IMR-90 (cell line): ENCODE measurements around the gene MTMR3. TPM values are rescaled to one million over a fixed set of nuclear protein-coding genes. Genes with fewer than 3 reads are reported as not detected.

Source experiments
- ATAC-seq: fragments of 200-7000 bp; cut with Tn5 transposase; 2 replicates; pipeline ENCODE4 v1.9.1; 2020; ENCODE audit warnings: low read depth, mild to moderate bottlenecking, moderate library complexity
- BruUV-seq: library from RNA; stranded (reverse); fragments of 400-500 nt; replicated peaks from 2 replicates; lab custom pipeline; 2021; lab: Mats Ljungman, UMichigan
- CTCF ChIA-PET: fragments of 300-600 bp; formaldehyde crosslinking; extraction: SDS; loops from one replicate; lab custom pipeline; 2021; ENCODE audit warnings: antibody characterized with exemption; lab: Yijun Ruan, JAX
- POLR2A ChIA-PET: fragments of 300-600 bp; sonication (Branson Sonifier 250); formaldehyde crosslinking; loops from one replicate; lab custom pipeline; 2022; ENCODE audit warnings: antibody characterized with exemption; ENCODE audit not compliant: unreplicated experiment; lab: Charles Lee
- DNase-seq: peaks from one replicate; pipeline ENCODE4 v3.0.0; 2013
- H2AFZ ChIP-seq: replicated peaks from 2 replicates; pipeline ENCODE3; 2013; ENCODE audit warnings: low read length, mild to moderate bottlenecking; ENCODE audit not compliant: poor library complexity
- H2AK5ac ChIP-seq: 2 replicates; pipeline ENCODE4 v1.6.1; 2013; ENCODE audit warnings: low read depth, low read length, inconsistent platforms
- H2AK9ac ChIP-seq: replicated peaks from 2 replicates; pipeline ENCODE3; 2013; ENCODE audit warnings: mild to moderate bottlenecking, low read depth, low read length, moderate library complexity; ENCODE audit not compliant: poor library complexity
- H2BK120ac ChIP-seq: 2 replicates; pipeline ENCODE4 v1.6.1; 2013; ENCODE audit warnings: low read depth, low read length, inconsistent platforms
- H2BK15ac ChIP-seq: 3 replicates; pipeline ENCODE4 v1.6.1; 2013; ENCODE audit warnings: low read depth, low read length, inconsistent platforms
- H2BK20ac ChIP-seq: 2 replicates; pipeline ENCODE4 v1.6.1; 2013; ENCODE audit warnings: low read depth, mild to moderate bottlenecking, inconsistent platforms, low read length, moderate library complexity
- H2BK5ac ChIP-seq: 2 replicates; pipeline ENCODE4 v1.6.1; 2013; ENCODE audit warnings: mild to moderate bottlenecking, low read depth, low read length, inconsistent platforms; ENCODE audit not compliant: poor library complexity, severe bottlenecking
- H3K14ac ChIP-seq: replicated peaks from 2 replicates; pipeline ENCODE4 v1.6.1; 2013; ENCODE audit warnings: low read depth, low read length, inconsistent platforms
- H3K18ac ChIP-seq: 2 replicates; pipeline ENCODE4 v1.6.1; 2013; ENCODE audit warnings: low read depth, low read length, control low read depth
- H3K23ac ChIP-seq: 2 replicates; pipeline ENCODE4 v1.6.1; 2013; ENCODE audit warnings: low read depth, low read length, inconsistent platforms
- H3K27ac ChIP-seq: 2 replicates; pipeline ENCODE4 v1.5.1; 2013; ENCODE audit warnings: mild to moderate bottlenecking, control low read depth, low read length; ENCODE audit not compliant: insufficient read depth
- H3K27me3 ChIP-seq: 2 replicates; pipeline ENCODE4 v1.6.1; 2013; ENCODE audit warnings: low read length; ENCODE audit not compliant: control insufficient read depth, insufficient read depth
- H3K36me3 ChIP-seq: 2 replicates; pipeline ENCODE4 v1.6.1; 2013; ENCODE audit warnings: low read length, mixed read lengths; ENCODE audit not compliant: control insufficient read depth, insufficient read depth
- H3K4ac ChIP-seq: 2 replicates; pipeline ENCODE4 v1.6.1; 2013; ENCODE audit warnings: low read depth, low read length, inconsistent platforms
- H3K4me1 ChIP-seq: 2 replicates; pipeline ENCODE4 v1.6.1; 2013; ENCODE audit warnings: low read length, mixed read lengths; ENCODE audit not compliant: control insufficient read depth, insufficient read depth
- H3K4me2 ChIP-seq: 2 replicates; pipeline ENCODE4 v1.6.1; 2013; ENCODE audit warnings: low read depth, mild to moderate bottlenecking, control low read depth, low read length, moderate library complexity
- H3K4me3 ChIP-seq: 2 replicates; pipeline ENCODE4 v1.5.1; 2013; ENCODE audit warnings: low read depth, mild to moderate bottlenecking, control low read depth, low read length, moderate library complexity; ENCODE audit not compliant: insufficient read depth
- H3K56ac ChIP-seq: 2 replicates; pipeline ENCODE4 v1.6.1; 2013; ENCODE audit warnings: low read length, inconsistent platforms; ENCODE audit not compliant: insufficient read depth; ENCODE audit errors: extremely low read depth
- H3K79me1 ChIP-seq, 2 experiments: 2 replicates each; pipeline ENCODE4 v1.6.1; 2013; ENCODE audit warnings: low read length in 2 of 2, inconsistent platforms in 1 of 2, low read depth in 1 of 2
- H3K9ac ChIP-seq: 2 replicates; pipeline ENCODE4 v1.6.1; 2013; ENCODE audit warnings: low read depth, low read length, control low read depth
- H3K9me1 ChIP-seq: 2 replicates; pipeline ENCODE4 v1.6.1; 2013; ENCODE audit warnings: low read length, inconsistent platforms; ENCODE audit not compliant: insufficient read depth
- H3K9me3 ChIP-seq: 2 replicates; pipeline ENCODE4 v1.6.1; 2013; ENCODE audit warnings: low read length; ENCODE audit not compliant: control insufficient read depth, insufficient read depth
- H4K20me1 ChIP-seq: 2 replicates; pipeline ENCODE4 v1.6.1; 2013; ENCODE audit warnings: low read length, inconsistent platforms; ENCODE audit not compliant: insufficient read depth
- H4K5ac ChIP-seq: 2 replicates; pipeline ENCODE4 v1.6.1; 2013; ENCODE audit warnings: mild to moderate bottlenecking, low read depth, low read length, control low read depth
- H4K8ac ChIP-seq, 2 experiments: 2 replicates each; pipeline ENCODE4 v1.6.1; 2013; ENCODE audit warnings: low read depth in 2 of 2, low read length in 2 of 2, control low read depth in 1 of 2, inconsistent platforms in 1 of 2
- H4K91ac ChIP-seq: 2 replicates; pipeline ENCODE4 v1.6.1; 2013; ENCODE audit warnings: low read depth, low read length, inconsistent platforms; ENCODE audit not compliant: insufficient read depth
- CEBPB ChIP-seq: IDR thresholded peaks from 2 replicates; pipeline ENCODE4 v1.6.1; 2012; ENCODE audit warnings: low read depth, low read length, improper control_type of control experiment
- MAZ ChIP-seq: IDR thresholded peaks from 2 replicates; pipeline ENCODE4 v1.6.1; 2012; ENCODE audit warnings: low read depth, mild to moderate bottlenecking, low read length, improper control_type of control experiment, moderate library complexity, borderline replicate concordance
- WGBS, 2 experiments: methylation state at CpG; one replicate each; pipeline versions ENCODE4 v1.1.5 to v1.1.7; 2013; ENCODE audit warnings: missing lambda C conversion rate in 2 of 2; ENCODE audit not compliant: insufficient read length in 1 of 2; ENCODE audit errors: extremely low coverage in 2 of 2; 5-methylcytosine and 5-hydroxymethylcytosine counted together
- dilution Hi-C: fragments of 300-500 bp; cut with HindIII; formaldehyde crosslinking; loops from one replicate; pipeline ENCODE4 v1.14.3; 2018; ENCODE audit warnings: low sequenced_read_pairs; ENCODE audit not compliant: unreplicated experiment
- in situ Hi-C: fragments of 300-500 bp; cut with MboI; formaldehyde crosslinking; loops from 3 replicates; pipeline ENCODE4 v1.14.3; 2019; ENCODE audit warnings: low sequenced_read_pairs, inconsistent platforms, mixed read lengths
- intact Hi-C: fragments of 100-400 bp; cut with micrococcal nuclease; formaldehyde crosslinking; loops from 2 replicates; pipeline ENCODE4 v1.10.0; 2022
- polyA plus RNA-seq, 3 experiments: library from polyadenylated mRNA; depleted of rRNA; stranded (reverse); fragments of >200 nt; gene quantifications; 2 replicates each; pipeline ENCODE4 v1.2.3, GENCODE V29; 2012; ENCODE audit warnings: low replicate concordance in 1 of 3
- total RNA-seq: library from RNA; depleted of rRNA; stranded (reverse); fragments of >200 nt; gene quantifications from 2 replicates; pipeline ENCODE4 v1.2.3, GENCODE V29; 2012
- TF ChIP-seq, protein P1 (sequence below): fragments of 150-350 bp; IDR thresholded peaks from 2 replicates; pipeline ENCODE4 v1.6.1; 2017; ENCODE audit warnings: mild to moderate bottlenecking, antibody characterized with exemption, low read length, low read depth

MTMR3 gene
- total and polyA plus RNA-seq, 2 of the 4 experiments (the other 2 are of a cell fraction): 21.3 to 29.4 TPM

DNA sequence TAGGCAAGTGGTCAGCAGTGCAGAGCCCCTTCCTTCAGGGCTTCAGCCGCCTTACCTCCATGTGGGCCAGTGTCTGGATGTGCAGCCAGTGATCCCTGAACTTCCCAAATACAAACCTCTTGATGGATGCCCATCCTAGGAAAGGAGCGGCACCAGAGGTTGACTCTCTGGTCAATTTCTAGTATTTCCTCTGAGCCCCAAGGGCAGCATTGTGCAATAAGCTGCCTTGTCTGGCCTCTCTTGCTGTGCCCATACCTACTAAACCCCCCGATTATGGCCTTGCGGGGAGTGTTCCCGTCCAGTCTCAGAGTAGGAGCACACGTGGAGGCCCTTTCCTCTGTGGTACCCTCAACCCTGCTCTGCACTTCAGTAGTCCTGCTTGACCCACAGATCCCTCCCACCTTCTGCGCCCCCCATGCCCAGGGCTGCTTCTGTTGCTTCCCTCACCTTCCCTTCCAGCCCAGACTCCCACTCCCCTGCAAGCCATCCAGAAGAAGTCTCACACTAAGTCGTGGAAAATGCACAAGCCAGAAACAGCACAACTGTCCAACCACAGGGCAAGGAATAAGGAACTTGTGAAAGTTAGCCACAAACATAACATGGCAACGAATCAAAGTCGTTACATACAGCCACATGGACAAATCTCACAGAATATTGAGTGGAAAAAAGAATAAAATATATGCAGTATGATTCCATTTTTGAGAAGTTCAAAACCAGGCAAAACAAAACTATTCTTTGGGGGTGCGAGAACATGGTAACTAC lies 157.7 kb downstream of the MTMR3 start:
- no peak for DNase-seq
- no peaks in the 10 kb centered on the region for H3K79me1 ChIP-seq
- 87% methylated on average over 3 of the region's 11 CpGs; no CpG with 5 or more reads in 1 of the 2 experiments for WGBS, 2 experiments
- intact Hi-C loops: no loop called here
- H4K91ac ChIP-seq: no peak overlapping the region
- in situ Hi-C loops: no loop called here
- H2BK5ac ChIP-seq: no peak overlapping the region
- H3K9ac ChIP-seq: no peak overlapping the region
- no peak overlapping the region for H3K27ac ChIP-seq
- no peaks in the 10 kb centered on the region for H4K20me1 ChIP-seq
- no peak overlapping the region for H4K8ac ChIP-seq
- H2AK5ac ChIP-seq: no peak overlapping the region
- no peak for ATAC-seq
- H3K9me1 ChIP-seq: peaks cover 16% of the 10 kb centered on the region
- H3K36me3 ChIP-seq: no peaks in the 10 kb centered on the region
- H3K27me3 ChIP-seq: no peaks in the 10 kb centered on the region
- peak; percentile 49; the same call in 1 of the 2 replicates for TF ChIP-seq CEBPB
- TF ChIP-seq MAZ: no peak
- TF ChIP-seq, protein P1, sequence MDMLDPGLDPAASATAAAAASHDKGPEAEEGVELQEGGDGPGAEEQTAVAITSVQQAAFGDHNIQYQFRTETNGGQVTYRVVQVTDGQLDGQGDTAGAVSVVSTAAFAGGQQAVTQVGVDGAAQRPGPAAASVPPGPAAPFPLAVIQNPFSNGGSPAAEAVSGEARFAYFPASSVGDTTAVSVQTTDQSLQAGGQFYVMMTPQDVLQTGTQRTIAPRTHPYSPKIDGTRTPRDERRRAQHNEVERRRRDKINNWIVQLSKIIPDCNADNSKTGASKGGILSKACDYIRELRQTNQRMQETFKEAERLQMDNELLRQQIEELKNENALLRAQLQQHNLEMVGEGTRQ: no peak
- no peak overlapping the region for H2AK9ac ChIP-seq
- H3K4ac ChIP-seq: no peak overlapping the region
- H3K9me3 ChIP-seq: no peaks in the 10 kb centered on the region
- CTCF ChIA-PET: no interaction called here
- H4K5ac ChIP-seq: no peak overlapping the region
- POLR2A ChIA-PET: no interaction called here
- BruUV-seq: no TSS peak
- H3K56ac ChIP-seq: no peak overlapping the region
- no peak overlapping the region for H3K14ac ChIP-seq
- peaks cover 9% of the 10 kb centered on the region for H3K4me1 ChIP-seq
- no peak overlapping the region for H3K23ac ChIP-seq
- no peak overlapping the region for H3K4me3 ChIP-seq
- no peak overlapping the region for H2BK120ac ChIP-seq
- no peak overlapping the region for H2AFZ ChIP-seq
- no peak overlapping the region for H3K4me2 ChIP-seq
- dilution Hi-C loops: loop anchor here (25.0 kb wide), 1 partner anchor 353 kb away; no protein-coding TSS in a partner anchor
- H2BK15ac ChIP-seq: no peak overlapping the region
- no peak overlapping the region for H3K18ac ChIP-seq
- H2BK20ac ChIP-seq: no peak overlapping the region
